Measurements from ENCODE around the gene ARID1A.

ARID1A gene

DNA sequence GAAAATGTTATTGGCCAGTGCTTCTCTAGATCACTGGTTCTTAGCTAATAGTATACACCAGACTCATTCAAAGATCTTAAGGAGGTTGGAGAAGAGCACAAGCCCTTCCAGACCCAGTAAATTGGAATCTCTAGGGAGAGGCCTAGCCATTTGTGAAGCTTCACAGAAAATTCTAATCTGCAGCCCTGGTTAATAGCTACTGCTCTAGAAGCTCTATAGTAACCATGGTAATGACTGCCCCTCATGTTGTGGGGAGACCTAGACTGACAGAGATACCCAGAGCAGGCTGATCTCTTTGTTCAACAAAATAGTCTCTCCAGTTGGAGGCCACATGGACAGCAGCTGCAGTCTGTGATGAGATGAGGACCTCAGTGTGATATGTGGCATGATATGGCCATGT, 31.7 kb downstream of the ARID1A start:
- Histone ChIP-seq H3K4me1 (ENCODE audit: control insufficient read depth, low read depth, low read length) (peaks cover 17% of the 10 kb centered on the region), H3K18ac (ENCODE audit: low read length) (no peak overlapping the region), H3K4me3 (ENCODE audit: low read length) (no peak overlapping the region), H3K27ac (ENCODE audit: low read depth, low read length) (no peak overlapping the region), H2BK120ac (ENCODE audit: low read depth, low read length) (no peak overlapping the region), H3K79me2 (ENCODE audit: control insufficient read depth, insufficient read depth, low read length) (peaks cover 77% of the 10 kb centered on the region), H3K4ac (ENCODE audit: low read depth, low read length) (no peak overlapping the region), H3K4me2 (ENCODE audit: low read length) (no peak overlapping the region), H3K56ac (ENCODE audit: low read length) (no peak overlapping the region), H2BK15ac (replicated peaks; ENCODE audit: low read depth) (no peak overlapping the region), H3K9ac (ENCODE audit: low read length) (no peak overlapping the region), H4K8ac (ENCODE audit: low read depth, low read length) (no peak overlapping the region), H2BK5ac (ENCODE audit: low read length) (no peak overlapping the region), H3K79me1 (ENCODE audit: low read length) (peaks cover 26% of the 10 kb centered on the region), H3K27me3 (ENCODE audit: insufficient read depth, low read length, poor library complexity) (no peaks in the 10 kb centered on the region), H3K36me3 (ENCODE audit: control insufficient read depth, insufficient read depth, low read length) (peaks cover 14% of the 10 kb centered on the region), H2AK5ac (ENCODE audit: low read length) (no peak overlapping the region), H3K23ac (ENCODE audit: low read length) (no peak overlapping the region), H4K5ac (ENCODE audit: low read length) (no peak overlapping the region)
- DNase-seq: no peak

DNA sequence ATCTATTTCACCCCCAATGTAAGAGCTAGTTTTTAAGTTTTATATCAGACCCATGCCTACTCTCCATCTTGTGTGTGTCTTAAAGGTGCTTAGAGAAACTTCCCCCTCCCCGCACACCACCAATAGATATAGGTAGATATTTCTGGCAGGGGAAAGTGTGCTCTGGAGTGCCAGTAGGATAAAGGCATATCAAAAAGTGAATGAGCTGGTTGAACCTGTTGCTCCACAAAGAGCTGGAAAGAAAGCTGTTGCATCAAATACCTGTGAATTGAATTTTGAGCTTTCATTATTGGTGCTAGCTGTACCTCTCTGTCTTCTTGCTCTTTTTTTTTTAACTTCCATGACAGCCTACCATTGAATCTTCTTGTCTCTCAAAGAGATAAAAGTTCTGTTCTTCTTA, 32.8 kb downstream of the ARID1A start:
- H2BK120ac ChIP-seq (ENCODE audit: low read depth, low read length): no peak overlapping the region
- H4K5ac ChIP-seq (ENCODE audit: low read length): no peak overlapping the region
- no peak overlapping the region for H3K27ac ChIP-seq (ENCODE audit: low read depth, low read length)
- no peak overlapping the region for H2AK5ac ChIP-seq (ENCODE audit: low read length)
- DNase-seq: no peak
- H3K9ac ChIP-seq (ENCODE audit: low read length): no peak overlapping the region
- no CpG with 5 or more reads among the region's 1 CpG for WGBS (ENCODE audit: extremely low coverage, insufficient coverage, low lambda C conversion rate)
- H3K56ac ChIP-seq (ENCODE audit: low read length): no peak overlapping the region
- H4K8ac ChIP-seq (ENCODE audit: low read depth, low read length): no peak overlapping the region
- H3K36me3 ChIP-seq (ENCODE audit: control insufficient read depth, insufficient read depth, low read length): peaks cover 21% of the 10 kb centered on the region
- H3K79me1 ChIP-seq (ENCODE audit: low read length): peaks cover 28% of the 10 kb centered on the region
- peaks cover 13% of the 10 kb centered on the region for H3K4me1 ChIP-seq (ENCODE audit: control insufficient read depth, low read depth, low read length)
- no peak overlapping the region for H3K4me2 ChIP-seq (ENCODE audit: low read length)
- no peak overlapping the region for H3K4me3 ChIP-seq (ENCODE audit: low read length)
- no peak overlapping the region for H3K23ac ChIP-seq (ENCODE audit: low read length)
- H3K18ac ChIP-seq (ENCODE audit: low read length): no peak overlapping the region
- H3K79me2 ChIP-seq (ENCODE audit: control insufficient read depth, insufficient read depth, low read length): peaks cover 75% of the 10 kb centered on the region
- H3K27me3 ChIP-seq (ENCODE audit: insufficient read depth, low read length, poor library complexity): no peaks in the 10 kb centered on the region
- H2BK5ac ChIP-seq (ENCODE audit: low read length): no peak overlapping the region
- no peak overlapping the region for H3K4ac ChIP-seq (ENCODE audit: low read depth, low read length)
- no peak overlapping the region for H2BK15ac ChIP-seq (replicated peaks; ENCODE audit: low read depth)

DNA sequence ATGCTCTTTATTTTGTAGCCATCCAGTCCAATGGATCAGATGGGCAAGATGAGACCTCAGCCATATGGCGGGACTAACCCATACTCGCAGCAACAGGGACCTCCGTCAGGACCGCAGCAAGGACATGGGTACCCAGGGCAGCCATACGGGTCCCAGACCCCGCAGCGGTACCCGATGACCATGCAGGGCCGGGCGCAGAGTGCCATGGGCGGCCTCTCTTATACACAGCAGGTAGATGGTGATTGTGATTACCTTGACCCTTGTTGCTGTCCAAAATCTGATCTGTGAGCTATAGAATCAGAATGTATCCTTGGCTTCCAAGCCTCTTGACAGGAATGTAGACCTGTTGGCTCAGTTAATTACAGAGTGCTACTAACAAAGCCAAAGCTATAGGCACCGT, 33.8 kb downstream of the ARID1A start:
- Histone ChIP-seq H4K5ac (ENCODE audit: low read length) (no peak overlapping the region), H3K79me2 (ENCODE audit: control insufficient read depth, insufficient read depth, low read length) (peaks cover 70% of the 10 kb centered on the region), H2BK5ac (ENCODE audit: low read length) (no peak overlapping the region), H3K4ac (ENCODE audit: low read depth, low read length) (no peak overlapping the region), H3K4me2 (ENCODE audit: low read length) (no peak overlapping the region), H3K27me3 (ENCODE audit: insufficient read depth, low read length, poor library complexity) (no peaks in the 10 kb centered on the region), H3K79me1 (ENCODE audit: low read length) (peaks cover 32% of the 10 kb centered on the region), H2BK120ac (ENCODE audit: low read depth, low read length) (no peak overlapping the region), H2BK15ac (replicated peaks; ENCODE audit: low read depth) (no peak overlapping the region), H3K18ac (ENCODE audit: low read length) (no peak overlapping the region), H2AK5ac (ENCODE audit: low read length) (no peak overlapping the region), H3K23ac (ENCODE audit: low read length) (no peak overlapping the region), H3K4me3 (ENCODE audit: low read length) (no peak overlapping the region), H3K9ac (ENCODE audit: low read length) (no peak overlapping the region), H4K8ac (ENCODE audit: low read depth, low read length) (no peak overlapping the region), H3K56ac (ENCODE audit: low read length) (no peak overlapping the region), H3K36me3 (ENCODE audit: control insufficient read depth, insufficient read depth, low read length) (peaks cover 23% of the 10 kb centered on the region), H3K4me1 (ENCODE audit: control insufficient read depth, low read depth, low read length) (peaks cover 9% of the 10 kb centered on the region), H3K27ac (ENCODE audit: low read depth, low read length) (no peak overlapping the region)
- no peak for DNase-seq
- WGBS (ENCODE audit: extremely low coverage, insufficient coverage, low lambda C conversion rate): no CpG with 5 or more reads among the region's 12 CpGs

DNA sequence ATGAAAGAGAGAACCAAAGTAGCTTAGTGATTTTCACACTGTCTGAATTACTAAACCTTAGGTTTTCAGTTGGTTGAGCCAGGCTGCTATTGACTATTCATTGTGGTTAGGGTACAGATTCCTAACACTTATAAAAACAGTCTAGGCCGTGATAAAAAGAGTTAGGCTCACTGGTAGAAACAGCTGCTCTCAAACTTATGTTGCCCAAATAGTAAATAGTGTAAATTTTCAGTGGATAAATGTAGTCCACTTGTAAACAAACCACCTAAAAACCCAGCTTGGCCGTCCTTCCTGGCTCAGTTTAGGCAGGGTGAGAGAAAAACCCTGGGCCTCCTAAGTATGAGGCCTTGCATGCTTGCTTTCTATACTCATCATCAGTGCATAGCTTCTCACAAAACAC, 34.9 kb downstream of the ARID1A start:
- no peak overlapping the region for H4K8ac ChIP-seq (ENCODE audit: low read depth, low read length)

DNA sequence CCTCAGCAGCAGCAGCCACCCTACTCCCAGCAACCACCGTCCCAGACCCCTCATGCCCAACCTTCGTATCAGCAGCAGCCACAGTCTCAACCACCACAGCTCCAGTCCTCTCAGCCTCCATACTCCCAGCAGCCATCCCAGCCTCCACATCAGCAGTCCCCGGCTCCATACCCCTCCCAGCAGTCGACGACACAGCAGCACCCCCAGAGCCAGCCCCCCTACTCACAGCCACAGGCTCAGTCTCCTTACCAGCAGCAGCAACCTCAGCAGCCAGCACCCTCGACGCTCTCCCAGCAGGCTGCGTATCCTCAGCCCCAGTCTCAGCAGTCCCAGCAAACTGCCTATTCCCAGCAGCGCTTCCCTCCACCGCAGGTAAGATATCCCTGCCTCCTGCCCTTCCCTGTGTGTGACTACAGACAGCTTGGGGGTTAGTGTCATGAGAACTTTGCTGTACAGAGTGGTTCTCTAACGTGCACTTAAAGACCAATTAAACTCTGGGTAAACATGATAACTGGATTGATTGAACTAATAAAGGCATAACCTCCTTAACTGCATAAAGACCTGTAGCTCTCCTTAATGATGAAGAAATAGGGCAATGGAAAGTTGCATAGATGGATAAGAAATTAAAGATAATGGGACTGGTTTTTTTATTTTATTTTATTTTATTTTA, 35.6 kb downstream of the ARID1A start:
- H4K8ac ChIP-seq (ENCODE audit: low read depth, low read length): no peak overlapping the region
- H3K23ac ChIP-seq (ENCODE audit: low read length): no peak overlapping the region
- H3K36me3 ChIP-seq (ENCODE audit: control insufficient read depth, insufficient read depth, low read length): peaks cover 24% of the 10 kb centered on the region
- H3K27ac ChIP-seq (ENCODE audit: low read depth, low read length): no peak overlapping the region
- H3K4ac ChIP-seq (ENCODE audit: low read depth, low read length): no peak overlapping the region
- no peak overlapping the region for H4K5ac ChIP-seq (ENCODE audit: low read length)
- H2BK15ac ChIP-seq (replicated peaks; ENCODE audit: low read depth): no peak overlapping the region
- H3K79me1 ChIP-seq (ENCODE audit: low read length): peaks cover 35% of the 10 kb centered on the region
- H3K4me2 ChIP-seq (ENCODE audit: low read length): no peak overlapping the region
- H3K9ac ChIP-seq (ENCODE audit: low read length): no peak overlapping the region
- H3K4me1 ChIP-seq (ENCODE audit: control insufficient read depth, low read depth, low read length): peaks cover 6% of the 10 kb centered on the region
- no peak overlapping the region for H2BK5ac ChIP-seq (ENCODE audit: low read length)
- peaks cover 58% of the 10 kb centered on the region for H3K79me2 ChIP-seq (ENCODE audit: control insufficient read depth, insufficient read depth, low read length)
- H3K56ac ChIP-seq (ENCODE audit: low read length): no peak overlapping the region
- H3K4me3 ChIP-seq (ENCODE audit: low read length): no peak overlapping the region
- no peak overlapping the region for H2AK5ac ChIP-seq (ENCODE audit: low read length)
- H3K18ac ChIP-seq (ENCODE audit: low read length): no peak overlapping the region
- WGBS (ENCODE audit: extremely low coverage, insufficient coverage, low lambda C conversion rate): no CpG with 5 or more reads among the region's 11 CpGs
- no peaks in the 10 kb centered on the region for H3K27me3 ChIP-seq (ENCODE audit: insufficient read depth, low read length, poor library complexity)
- no peak for DNase-seq
- H2BK120ac ChIP-seq (ENCODE audit: low read depth, low read length): no peak overlapping the region

More for the DNA sequence above, 34.9 kb downstream of the ARID1A start:
- Histone ChIP-seq H3K4me2 (ENCODE audit: low read length) (no peak overlapping the region), H3K79me2 (ENCODE audit: control insufficient read depth, insufficient read depth, low read length) (peaks cover 65% of the 10 kb centered on the region), H3K4ac (ENCODE audit: low read depth, low read length) (no peak overlapping the region), H3K79me1 (ENCODE audit: low read length) (peaks cover 35% of the 10 kb centered on the region), H2BK15ac (replicated peaks; ENCODE audit: low read depth) (no peak overlapping the region), H2BK5ac (ENCODE audit: low read length) (no peak overlapping the region), H3K36me3 (ENCODE audit: control insufficient read depth, insufficient read depth, low read length) (peaks cover 24% of the 10 kb centered on the region), H3K27me3 (ENCODE audit: insufficient read depth, low read length, poor library complexity) (no peaks in the 10 kb centered on the region), H3K18ac (ENCODE audit: low read length) (no peak overlapping the region), H3K4me1 (ENCODE audit: control insufficient read depth, low read depth, low read length) (peaks cover 7% of the 10 kb centered on the region), H3K9ac (ENCODE audit: low read length) (no peak overlapping the region), H3K27ac (ENCODE audit: low read depth, low read length) (no peak overlapping the region), H2BK120ac (ENCODE audit: low read depth, low read length) (no peak overlapping the region), H3K4me3 (ENCODE audit: low read length) (no peak overlapping the region), H2AK5ac (ENCODE audit: low read length) (no peak overlapping the region), H3K56ac (ENCODE audit: low read length) (no peak overlapping the region), H3K23ac (ENCODE audit: low read length) (no peak overlapping the region), H4K5ac (ENCODE audit: low read length) (no peak overlapping the region)
- no CpG with 5 or more reads among the region's 2 CpGs for WGBS (ENCODE audit: extremely low coverage, insufficient coverage, low lambda C conversion rate)
- DNase-seq: no peak

DNA sequence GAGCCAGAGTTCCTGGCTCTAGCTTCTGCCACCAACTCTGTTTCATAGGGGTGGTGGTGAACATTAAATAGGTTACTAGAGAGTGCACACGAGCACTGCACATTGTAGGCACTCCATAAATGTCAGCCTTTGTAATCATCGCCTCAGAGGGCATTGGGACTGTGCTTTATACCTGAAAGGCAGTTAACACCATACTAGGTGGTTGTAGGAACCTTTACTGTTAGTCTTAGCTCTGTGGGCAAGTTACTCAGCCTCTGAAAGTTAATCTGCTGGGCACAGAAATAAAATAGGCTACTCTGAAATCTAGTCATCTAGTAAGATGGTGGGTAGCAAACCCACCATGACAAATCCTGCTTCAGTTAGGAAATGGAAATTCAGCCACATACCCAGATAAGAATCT, 37.6 kb downstream of the ARID1A start:
- Histone ChIP-seq H3K9ac (ENCODE audit: low read length) (no peak overlapping the region), H3K4me1 (ENCODE audit: control insufficient read depth, low read depth, low read length) (no peaks in the 10 kb centered on the region), H3K79me1 (ENCODE audit: low read length) (peaks cover 35% of the 10 kb centered on the region), H3K36me3 (ENCODE audit: control insufficient read depth, insufficient read depth, low read length) (peaks cover 25% of the 10 kb centered on the region), H2BK120ac (ENCODE audit: low read depth, low read length) (no peak overlapping the region), H4K8ac (ENCODE audit: low read depth, low read length) (no peak overlapping the region), H3K27ac (ENCODE audit: low read depth, low read length) (no peak overlapping the region), H4K5ac (ENCODE audit: low read length) (no peak overlapping the region), H3K18ac (ENCODE audit: low read length) (no peak overlapping the region), H2BK5ac (ENCODE audit: low read length) (no peak overlapping the region), H3K4me3 (ENCODE audit: low read length) (no peak overlapping the region), H3K56ac (ENCODE audit: low read length) (no peak overlapping the region), H3K27me3 (ENCODE audit: insufficient read depth, low read length, poor library complexity) (no peaks in the 10 kb centered on the region), H3K23ac (ENCODE audit: low read length) (no peak overlapping the region), H3K79me2 (ENCODE audit: control insufficient read depth, insufficient read depth, low read length) (peaks cover 43% of the 10 kb centered on the region), H3K4me2 (ENCODE audit: low read length) (no peak overlapping the region), H2AK5ac (ENCODE audit: low read length) (no peak overlapping the region), H2BK15ac (replicated peaks; ENCODE audit: low read depth) (no peak overlapping the region), H3K4ac (ENCODE audit: low read depth, low read length) (no peak overlapping the region)
- no peak for DNase-seq
- WGBS (ENCODE audit: extremely low coverage, insufficient coverage, low lambda C conversion rate): no CpG with 5 or more reads among the region's 2 CpGs

Measured in mesendoderm (in vitro differentiated cells).